ENCODE data around the gene ABCA2.

GRCh38 chr9:137022662-137023008 is 5.4 kb downstream of the ABCA2 start:
- TF ChIP-seq CTCF (optimal IDR thresholded peaks at IDR 0.05 in 1 of 3, IDR thresholded peaks at IDR 0.05 in 1 of 3, conservative IDR thresholded peaks at IDR 0.05 in 1 of 3; ENCODE audit: extremely low read depth in 1 of 3, insufficient read depth in 2 of 3, low read length in 3 of 3) (no peak), EZH2 (IDR thresholded peaks at IDR 0.05; ENCODE audit: low read length) (no peak)

Data from keratinocyte (primary cell).